Measurements from ENCODE around the gene TRIM44.

- no peak for TF ChIP-seq CTCF (IDR thresholded peaks at IDR 0.05; ENCODE audit: low read length)
- TF ChIP-seq EZH2 (IDR thresholded peaks at IDR 0.05; ENCODE audit: borderline replicate concordance, low read length): no peak
Observed at GRCh38 chr11:35617316-35617686, 45.3 kb upstream of the TRIM44 start.

All from OCI-LY1 (cell line).